GM12874 (cell line): ENCODE data around the gene MED16.
A peak's percentile ranks its signal among the peaks of the same experiment; 100 is the strongest.

Experiments
- TF ChIP-seq, protein P1 (sequence below): IDR thresholded peaks from 2 replicates; pipeline ENCODE4 v1.5.1; 2011; ENCODE audit warnings: low read depth, mild to moderate bottlenecking, control low read depth, low read length, moderate library complexity; ENCODE audit not compliant: insufficient read depth

Gene MED16

GRCh38 chr19:918481-919198 is 25.7 kb upstream of the MED16 start:
- TF ChIP-seq, protein P1, sequence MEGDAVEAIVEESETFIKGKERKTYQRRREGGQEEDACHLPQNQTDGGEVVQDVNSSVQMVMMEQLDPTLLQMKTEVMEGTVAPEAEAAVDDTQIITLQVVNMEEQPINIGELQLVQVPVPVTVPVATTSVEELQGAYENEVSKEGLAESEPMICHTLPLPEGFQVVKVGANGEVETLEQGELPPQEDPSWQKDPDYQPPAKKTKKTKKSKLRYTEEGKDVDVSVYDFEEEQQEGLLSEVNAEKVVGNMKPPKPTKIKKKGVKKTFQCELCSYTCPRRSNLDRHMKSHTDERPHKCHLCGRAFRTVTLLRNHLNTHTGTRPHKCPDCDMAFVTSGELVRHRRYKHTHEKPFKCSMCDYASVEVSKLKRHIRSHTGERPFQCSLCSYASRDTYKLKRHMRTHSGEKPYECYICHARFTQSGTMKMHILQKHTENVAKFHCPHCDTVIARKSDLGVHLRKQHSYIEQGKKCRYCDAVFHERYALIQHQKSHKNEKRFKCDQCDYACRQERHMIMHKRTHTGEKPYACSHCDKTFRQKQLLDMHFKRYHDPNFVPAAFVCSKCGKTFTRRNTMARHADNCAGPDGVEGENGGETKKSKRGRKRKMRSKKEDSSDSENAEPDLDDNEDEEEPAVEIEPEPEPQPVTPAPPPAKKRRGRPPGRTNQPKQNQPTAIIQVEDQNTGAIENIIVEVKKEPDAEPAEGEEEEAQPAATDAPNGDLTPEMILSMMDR: no peak

GRCh38 chr19:918152-918437 is 25.1 kb upstream of the MED16 start:
- TF ChIP-seq, protein P1: no peak

DNA sequence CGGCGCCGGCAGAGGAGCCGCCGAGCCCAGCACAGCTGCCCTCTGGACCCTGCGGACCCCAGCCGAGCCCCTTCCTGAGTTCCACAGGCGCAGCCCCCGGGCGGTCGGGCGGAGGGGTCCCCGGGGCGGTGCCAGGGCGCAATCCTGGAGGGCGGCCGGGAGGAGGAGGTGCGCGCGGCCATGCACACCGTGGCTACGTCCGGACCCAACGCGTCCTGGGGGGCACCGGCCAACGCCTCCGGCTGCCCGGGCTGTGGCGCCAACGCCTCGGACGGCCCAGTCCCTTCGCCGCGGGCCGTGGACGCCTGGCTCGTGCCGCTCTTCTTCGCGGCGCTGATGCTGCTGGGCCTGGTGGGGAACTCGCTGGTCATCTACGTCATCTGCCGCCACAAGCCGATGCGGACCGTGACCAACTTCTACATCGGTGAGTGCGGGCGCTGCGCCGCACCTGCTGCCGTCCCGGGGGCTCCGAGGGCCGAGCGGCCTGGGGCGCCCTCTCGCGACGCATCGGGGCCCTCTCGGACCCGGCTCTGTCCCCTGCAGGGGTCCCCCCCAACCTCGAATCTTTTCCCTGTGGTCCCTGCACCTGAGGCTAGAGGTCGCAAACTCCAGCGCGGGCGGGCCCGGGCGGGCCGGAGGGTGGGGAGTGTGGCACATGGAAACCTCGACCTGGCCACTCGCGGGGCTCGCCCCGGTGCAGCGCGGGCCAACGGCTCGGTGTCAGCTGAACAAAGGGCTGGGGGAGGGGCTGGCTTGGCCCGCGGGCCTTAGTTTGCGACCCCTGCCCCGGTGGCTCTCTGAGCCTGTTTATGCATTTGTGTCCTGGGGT is 24.6 kb upstream of the MED16 start, which contains the start of gene KISS1R:
Gene KISS1R (plus strand): TSS at position 11 of the 829 bp plus-strand sequence. CDS start 170 bp downstream, at position 181.
- TF ChIP-seq, protein P1: peak; percentile 82

DNA sequence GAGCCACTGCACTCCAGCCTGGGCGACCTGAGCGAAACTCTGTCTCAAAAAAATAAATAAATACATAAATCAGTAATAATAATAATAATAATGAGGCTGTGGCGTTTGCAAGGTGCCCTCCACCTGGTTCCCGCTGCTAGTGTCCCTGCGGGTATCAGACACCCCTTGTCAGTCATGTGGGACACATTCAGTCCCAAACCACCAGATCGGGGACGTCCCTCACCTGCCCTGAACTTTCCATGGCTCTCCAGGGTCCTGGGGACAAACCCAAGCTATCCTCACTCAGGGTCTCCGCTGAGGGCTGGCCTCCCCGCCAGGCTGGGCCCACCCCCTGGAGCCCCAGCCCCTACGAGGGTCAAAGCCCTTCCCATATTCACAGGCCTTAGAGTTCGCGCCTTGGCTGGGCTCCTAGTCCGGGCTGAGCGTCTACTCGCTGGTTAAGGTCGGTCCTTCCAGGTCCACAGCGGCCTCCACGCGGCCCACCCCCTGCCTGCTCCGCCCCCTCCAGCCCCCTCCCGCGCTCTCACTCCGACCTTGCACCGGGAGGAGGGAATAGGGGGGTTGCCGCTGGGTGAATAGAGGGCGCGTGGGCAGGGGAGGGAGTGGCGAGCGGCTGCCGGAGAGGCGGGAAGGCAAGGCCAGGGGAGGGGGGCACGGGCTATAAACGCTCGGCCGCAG is 23.8 kb upstream of the MED16 start:
- TF ChIP-seq, protein P1: no peak

GRCh38 chr19:913080-913748 is 20.2 kb upstream of the MED16 start, which contains the start of gene R3HDM4:
Gene R3HDM4, minus strand, starts transcription at chr19:913219. Its CDS starts 62 bp downstream, at chr19:913157.
- TF ChIP-seq, protein P1: no peak

DNA sequence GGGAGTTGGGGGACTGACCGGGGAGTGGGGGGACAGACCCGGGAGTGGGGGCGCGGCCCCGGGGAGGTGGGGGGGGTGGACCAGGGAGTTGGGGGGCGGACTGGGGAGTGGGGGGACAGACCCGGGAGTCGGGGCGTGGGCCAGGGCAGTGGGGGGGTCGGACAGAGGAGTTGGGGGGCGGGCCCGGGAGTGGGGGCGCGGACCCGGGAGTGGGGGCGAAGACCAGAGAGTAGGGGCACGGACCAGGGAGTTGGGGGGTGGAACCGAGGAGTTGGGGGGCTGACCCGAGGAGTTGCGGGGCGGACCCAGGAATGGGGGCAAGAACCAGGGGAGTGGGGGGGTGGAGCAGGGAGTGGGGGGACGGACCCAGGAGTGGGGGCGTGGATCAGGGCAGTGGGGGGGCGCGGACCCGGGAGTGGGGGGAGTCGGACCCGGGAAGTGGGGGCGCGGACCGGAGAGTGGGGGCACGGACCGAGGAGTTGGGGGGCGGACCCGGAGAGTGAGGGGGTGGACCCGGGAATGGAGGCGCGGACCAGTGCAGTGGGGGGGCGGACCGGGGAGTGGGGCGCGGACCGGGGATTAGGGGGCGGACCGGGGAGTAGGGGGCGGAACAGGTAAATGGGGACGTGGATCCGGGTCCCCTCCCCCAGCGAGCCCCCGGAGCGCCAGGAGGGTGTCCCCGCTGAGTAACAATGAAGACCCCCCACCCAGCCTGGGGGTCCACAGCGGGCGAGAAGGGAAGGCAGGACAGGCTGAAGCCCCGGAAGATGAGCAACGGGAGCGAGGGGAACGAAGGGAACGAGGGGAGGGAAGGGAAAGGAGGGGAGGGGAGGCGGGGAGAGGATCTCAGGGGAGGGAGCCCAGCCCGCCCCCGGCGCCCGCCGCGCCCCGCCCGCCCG is 19.4 kb upstream of the MED16 start:
- TF ChIP-seq, protein P1: no peak
